Spleen (tissue), 11 donors: ENCODE results near the gene B4GALNT3. TPM values are rescaled to one million over a fixed set of nuclear protein-coding genes. Genes with fewer than 3 reads are reported as not detected.

ENCODE experiments used
- DNase-seq: peaks from one replicate; pipeline ENCODE4 v3.0.0-alpha.2; 2020
- H3K27ac ChIP-seq, 8 donors: fragments of 200-600 bp; sonication (generic) in 7 of 8; 1 replicate in 4 of 8; 2 replicates in 4 of 8; pipeline versions ENCODE4 v1.5.0 to v1.8.0; 2016 to 2021; ENCODE audit warnings: inconsistent platforms in 4 of 8, mild to moderate bottlenecking in 4 of 8, moderate library complexity in 1 of 8
- H3K27me3 ChIP-seq, 7 donors: fragments of 200-600 bp; sonication (generic) in 6 of 7; replicated peaks in 1 of 7; 1 replicate in 4 of 7; 2 replicates in 3 of 7; pipeline versions ENCODE4 v1.5.0 to v1.8.0; 2016 to 2021; ENCODE audit warnings: inconsistent platforms in 3 of 7, mild to moderate bottlenecking in 1 of 7
- H3K36me3 ChIP-seq, 6 donors: fragments of 200-600 bp; sonication (generic) in 5 of 6; 1 replicate in 4 of 6; 2 replicates in 2 of 6; pipeline versions ENCODE4 v1.5.0 to v1.8.0; 2016 to 2021; ENCODE audit warnings: inconsistent platforms in 2 of 6
- H3K4me1 ChIP-seq, 6 donors: fragments of 200-600 bp; sonication (generic) in 5 of 6; 1 replicate in 3 of 6; 2 replicates in 3 of 6; pipeline versions ENCODE4 v1.5.0 to v1.8.0; 2016 to 2021; ENCODE audit warnings: inconsistent platforms in 3 of 6
- H3K4me3 ChIP-seq, 8 donors: fragments of 200-600 bp; sonication (generic) in 7 of 8; 1 replicate in 4 of 8; 2 replicates in 4 of 8; pipeline versions ENCODE4 v1.5.0 to v1.8.0; 2016 to 2021; ENCODE audit warnings: inconsistent platforms in 4 of 8, mild to moderate bottlenecking in 4 of 8, moderate library complexity in 2 of 8
- H3K9me3 ChIP-seq, 8 donors: fragments of 200-600 bp; sonication (generic) in 7 of 8; 1 replicate in 4 of 8; 2 replicates in 4 of 8; pipeline versions ENCODE4 v1.5.0 to v1.8.0; 2016 to 2021; ENCODE audit warnings: inconsistent platforms in 4 of 8
- POLR2A ChIP-seq, 3 donors: fragments of 450-650 bp; IDR thresholded peaks; one replicate each; pipeline ENCODE4 v1.5.1; 2017; ENCODE audit warnings: antibody characterized with exemption in 3 of 3, mild to moderate bottlenecking in 1 of 3
- POLR2AphosphoS5 ChIP-seq, 3 donors: sonication (generic); formaldehyde crosslinking; IDR thresholded peaks; one replicate each; pipeline ENCODE4 v1.5.1; 2017; ENCODE audit warnings: antibody characterized with exemption in 3 of 3
- WGBS, 5 donors: extraction: QIAGEN DNeasy Blood & Tissue Kit in 3 of 5; methylation state at CpG; one replicate each; pipeline versions ENCODE4 v1.1.5 to v1.1.7; 2013 to 2018; 5-methylcytosine and 5-hydroxymethylcytosine counted together
- intact Hi-C: fragments of 100-400 bp; cut with DNase I; formaldehyde crosslinking; loops from one replicate; pipeline ENCODE4 v1.15.0; 2023; ENCODE audit warnings: low total_unique reads
- polyA plus RNA-seq, 3 donors: library from polyadenylated mRNA; stranded (reverse); fragments of 200-250 nt; gene quantifications; one replicate each; pipeline ENCODE4 v1.2.1, GENCODE V29; 2013
- total RNA-seq, 7 donors: library from RNA; depleted of rRNA in 3 of 7; stranded (reverse); fragments of >200 nt in 3 of 7; fragmentation: NEBNext Ultra II Directional in 4 of 7; extraction: Animal tissue kit (Norgen Biotek cat#: 25700) in 4 of 7; gene quantifications; one replicate each; pipeline versions ENCODE4 v1.1.0 to v1.2.1, GENCODE V29; 2016 to 2021
- TF ChIP-seq, protein P1 (sequence below), 11 experiments: fragments of 200-600 bp in 7 of 11; fragments of 450-650 bp in 4 of 11; sonication (generic) in 4 of 11; IDR thresholded peaks in 8 of 11; conservative IDR thresholded peaks in 3 of 11; 1 replicate in 7 of 11; 2 replicates in 4 of 11; pipeline versions ENCODE4 v1.4.0 to v1.8.0; 2016 to 2021; ENCODE audit warnings: antibody characterized with exemption in 11 of 11, inconsistent platforms in 4 of 11, mild to moderate bottlenecking in 1 of 11
- donor health status: healthy with polysubstance abuse.
- donor health status: DM: no; HTN: no; CAD: no; lungs with moderate emphysema.
- donor health status: DM: no; HTN: no; CAD: no.
- donor health status: Bipolar disorder and iron deficiency.
- donor health status: healthy.
- donor health status: DM: no; HTN: no; CAD: no.
- donor health status: DM: yes; HTN: yes; CAD: no.

Gene B4GALNT3
- total and polyA plus RNA-seq, 10 donors = 0.28 to 2.0 (median 1.5) TPM

DNA sequence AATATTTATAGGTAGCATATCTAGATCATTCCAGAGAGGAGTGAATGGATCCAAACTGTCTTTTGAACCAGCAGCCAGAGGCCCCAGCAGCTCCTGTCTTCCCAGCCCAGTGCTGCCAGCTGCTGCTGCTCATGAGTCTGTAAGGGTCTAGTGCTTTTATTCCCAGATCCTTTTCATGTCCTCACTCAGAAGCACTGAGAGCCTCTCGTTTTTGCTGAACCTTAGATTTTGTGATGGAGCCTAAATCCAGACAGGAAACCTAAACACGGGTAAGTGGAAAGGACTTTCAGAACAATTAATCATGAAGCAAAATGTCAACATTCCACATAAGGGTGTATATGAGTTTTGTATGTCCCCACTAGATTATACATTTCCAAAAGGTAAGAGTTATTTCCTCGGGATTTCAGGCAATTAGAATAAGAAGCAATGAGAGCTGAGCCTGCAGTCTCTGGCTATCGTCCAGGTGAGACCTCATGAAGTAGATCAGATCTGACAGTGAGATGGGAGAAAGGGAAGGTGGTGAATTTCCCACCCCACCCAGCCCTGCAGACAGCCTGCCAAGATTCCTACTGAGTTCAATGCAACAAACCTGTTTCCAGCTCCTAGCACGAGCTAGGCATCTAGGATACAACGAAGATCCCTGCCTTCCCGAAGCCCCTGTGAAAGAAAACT, 119.1 kb downstream of the B4GALNT3 start:
- Histone ChIP-seq H3K4me3 (no peak overlapping the region), H3K27ac (no peak overlapping the region), H3K36me3 (no peaks in the 10 kb centered on the region), H3K9me3 (no peaks in the 10 kb centered on the region), H3K27me3 (no peaks in the 10 kb centered on the region), H3K4me1 (peaks cover 9 to 22% (median 17%) of the 10 kb centered on the region in 6 donors)
- TF ChIP-seq, protein P1, sequence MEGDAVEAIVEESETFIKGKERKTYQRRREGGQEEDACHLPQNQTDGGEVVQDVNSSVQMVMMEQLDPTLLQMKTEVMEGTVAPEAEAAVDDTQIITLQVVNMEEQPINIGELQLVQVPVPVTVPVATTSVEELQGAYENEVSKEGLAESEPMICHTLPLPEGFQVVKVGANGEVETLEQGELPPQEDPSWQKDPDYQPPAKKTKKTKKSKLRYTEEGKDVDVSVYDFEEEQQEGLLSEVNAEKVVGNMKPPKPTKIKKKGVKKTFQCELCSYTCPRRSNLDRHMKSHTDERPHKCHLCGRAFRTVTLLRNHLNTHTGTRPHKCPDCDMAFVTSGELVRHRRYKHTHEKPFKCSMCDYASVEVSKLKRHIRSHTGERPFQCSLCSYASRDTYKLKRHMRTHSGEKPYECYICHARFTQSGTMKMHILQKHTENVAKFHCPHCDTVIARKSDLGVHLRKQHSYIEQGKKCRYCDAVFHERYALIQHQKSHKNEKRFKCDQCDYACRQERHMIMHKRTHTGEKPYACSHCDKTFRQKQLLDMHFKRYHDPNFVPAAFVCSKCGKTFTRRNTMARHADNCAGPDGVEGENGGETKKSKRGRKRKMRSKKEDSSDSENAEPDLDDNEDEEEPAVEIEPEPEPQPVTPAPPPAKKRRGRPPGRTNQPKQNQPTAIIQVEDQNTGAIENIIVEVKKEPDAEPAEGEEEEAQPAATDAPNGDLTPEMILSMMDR (IDR thresholded peaks at IDR 0.05 in 8 of 11, conservative IDR thresholded peaks at IDR 0.05 in 3 of 11) = no peak
- TF ChIP-seq POLR2A (IDR thresholded peaks at IDR 0.05) = no peak
- TF ChIP-seq POLR2AphosphoS5 (IDR thresholded peaks at IDR 0.05) = no peak
- intact Hi-C loops = loop anchor here (5.0 to 10.0 kb wide), 3 partner anchors 63 to 1016 kb away; partner anchors contain the start of genes FBXL14 and WNK1
- no peak for DNase-seq
- 54 to 66% (median 63%) methylated on average over 7 of the region's 7 CpGs for WGBS, 5 donors

DNA sequence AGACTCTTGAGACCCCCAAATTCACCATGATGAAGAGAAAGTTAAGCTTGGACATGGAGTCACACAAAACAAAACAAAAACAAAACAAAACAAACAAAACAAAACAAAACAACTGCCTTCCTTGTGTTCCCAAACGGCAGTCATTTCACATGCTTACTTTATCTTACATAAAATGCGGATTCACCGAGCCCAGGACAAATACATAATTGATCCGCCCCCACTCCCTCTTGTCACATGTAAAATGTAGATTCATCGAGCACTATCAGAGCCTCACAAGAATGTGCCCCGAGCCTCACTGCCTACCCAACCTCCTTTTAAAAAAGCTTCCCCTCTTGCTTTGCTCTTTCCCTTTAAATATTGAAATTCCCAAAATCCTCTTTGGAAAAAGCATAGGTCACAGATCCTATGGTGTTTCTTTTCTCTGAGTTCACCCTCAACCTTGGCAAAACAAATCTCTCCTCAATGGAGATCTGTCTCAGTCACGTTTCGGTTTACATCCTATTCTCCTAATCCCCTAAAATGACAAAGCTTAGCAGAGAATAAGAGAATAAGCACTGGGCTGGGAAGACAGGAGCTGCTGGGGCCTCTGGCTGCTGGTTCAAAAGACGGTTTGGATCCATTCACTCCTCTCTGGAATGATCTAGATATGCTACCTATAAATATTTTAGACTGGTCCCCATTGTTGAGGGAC, 119.8 kb downstream of the B4GALNT3 start:
- H3K27ac ChIP-seq = no peak overlapping the region
- no peak overlapping the region for H3K4me3 ChIP-seq
- H3K36me3 ChIP-seq = no peaks in the 10 kb centered on the region
- TF ChIP-seq POLR2A (IDR thresholded peaks at IDR 0.05) = no peak
- TF ChIP-seq, protein P1 (IDR thresholded peaks at IDR 0.05 in 8 of 11, conservative IDR thresholded peaks at IDR 0.05 in 3 of 11) = no peak
- H3K9me3 ChIP-seq = no peaks in the 10 kb centered on the region
- WGBS, 5 donors = 84 to 95% (median 90%) methylated on average over 9 of the region's 9 CpGs
- H3K4me1 ChIP-seq = peaks cover 9 to 22% (median 17%) of the 10 kb centered on the region in 6 donors
- no peaks in the 10 kb centered on the region for H3K27me3 ChIP-seq
- DNase-seq = no peak
- intact Hi-C loops = loop anchor here (5.0 to 10.0 kb wide), 3 partner anchors 63 to 1015 kb away; partner anchors contain the start of genes FBXL14 and WNK1

DNA sequence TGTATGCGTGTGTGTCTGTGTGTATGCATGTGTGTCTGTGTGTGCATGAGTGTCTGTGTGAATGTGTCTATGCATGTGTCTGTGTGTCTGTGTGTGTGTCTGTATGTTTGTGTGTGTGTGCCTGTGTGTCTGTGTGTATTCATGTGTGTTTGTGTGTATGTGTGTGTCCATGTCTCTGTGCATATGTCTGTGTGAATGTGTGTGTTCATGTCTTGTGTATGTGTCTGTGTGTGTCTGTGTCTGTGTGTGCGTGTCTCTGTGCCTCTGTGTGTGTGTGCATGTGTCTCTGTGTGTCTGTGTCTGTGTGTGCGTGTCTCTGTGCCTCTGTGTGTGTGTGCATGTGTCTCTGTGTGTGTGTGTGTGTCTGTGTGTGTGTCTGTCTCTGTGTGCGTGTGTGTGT, 121.1 kb downstream of the B4GALNT3 start:
- 87 to 100% (median 97%) methylated on average over 4 of the region's 4 CpGs for WGBS, 5 donors

More for the DNA sequence above, 121.1 kb downstream of the B4GALNT3 start:
- Histone ChIP-seq H3K4me1 (peaks cover 6 to 13% (median 11%) of the 10 kb centered on the region in 6 donors), H3K4me3 (no peak overlapping the region), H3K36me3 (no peaks in the 10 kb centered on the region), H3K27me3 (no peaks in the 10 kb centered on the region), H3K9me3 (no peaks in the 10 kb centered on the region), H3K27ac (no peak overlapping the region)
- no peak for DNase-seq
- TF ChIP-seq POLR2A (IDR thresholded peaks at IDR 0.05) (no peak), POLR2AphosphoS5 (IDR thresholded peaks at IDR 0.05) (no peak)
- TF ChIP-seq, protein P1 (IDR thresholded peaks at IDR 0.05 in 8 of 11, conservative IDR thresholded peaks at IDR 0.05 in 3 of 11) = no peak
- intact Hi-C loops = no loop called here
